ENCODE data around the gene CGNL1. TPM values are rescaled to one million over a fixed set of nuclear protein-coding genes. Genes with fewer than 3 reads are reported as not detected.
A peak's percentile ranks its signal among the peaks of the same experiment; 100 is the strongest.

CGNL1 gene
- total and polyA plus RNA-seq, 10 of the 15 experiments (the other 5 are each of a cell fraction or from before 2014, with no cell fraction given) = under 0.01 to 0.27 (median 0.04) TPM; not detected in 3

GRCh38 chr15:57541805-57542504 is 165.7 kb downstream of the CGNL1 start:
- ChIA-PET RAD21 (ENCODE audit: unreplicated experiment) (interaction anchor here (0.6 to 4.6 kb wide), 6 partner anchors 13 to 721 kb away, joined by 3 to 34 read pairs (median 4); no protein-coding TSS in a partner anchor), CTCF (interaction anchor here (0.6 to 7.0 kb wide), 21 partner anchors 8 to 395 kb away, joined by 3 to 101 read pairs (median 4); no protein-coding TSS in a partner anchor), POLR2A (no interaction called here), SMC1A (ENCODE audit: uncharacterized antibody, unreplicated experiment) (interaction anchor here (0.7 to 4.3 kb wide), 7 partner anchors 13 to 395 kb away, joined by 3 to 34 read pairs (median 4); no protein-coding TSS in a partner anchor)
- BruUV-seq (replicated peaks) = no TSS peak
- no peak overlapping the region for H2AFZ ChIP-seq (ENCODE audit: control insufficient read depth, low read depth, low read length)
- peaks cover 12% of the 10 kb centered on the region for H3K4me1 ChIP-seq (ENCODE audit: control insufficient read depth, insufficient read depth, low read length)
- intact Hi-C loops (cut with micrococcal nuclease; ENCODE audit: unreplicated experiment) (loop anchor here (1.0 to 5.0 kb wide), 2 partner anchors 202 to 395 kb away; no protein-coding TSS in a partner anchor), in situ Hi-C loops (cut with MboI) (loop anchor here (25.0 kb wide), 2 partner anchors 530 to 730 kb away; no protein-coding TSS in a partner anchor)
- DNase-seq (ENCODE audit: low read depth, low spot score) = no peak
- peak; percentile 49 for FAIRE-seq
- no peak overlapping the region for H3K27ac ChIP-seq (ENCODE audit: control insufficient read depth, insufficient read depth)
- no peak overlapping the region for H3K9ac ChIP-seq (ENCODE audit: control insufficient read depth, insufficient read depth, low read length)
- H3K36me3 ChIP-seq (ENCODE audit: control insufficient read depth in 2 of 2, insufficient read depth in 2 of 2, low read length in 1 of 2) = no peaks in the 10 kb centered on the region
- peaks cover 7% of the 10 kb centered on the region for H3K9me3 ChIP-seq (replicated peaks; ENCODE audit: control insufficient read depth, insufficient read depth, low read length)
- WGBS (ENCODE audit: insufficient coverage, insufficient replicate concordance, low lambda C conversion rate, missing lambda C conversion rate) = 35% methylated on average over 7 of the region's 7 CpGs
- no peak overlapping the region for H3K4me3 ChIP-seq
- no peaks in the 10 kb centered on the region for H4K20me1 ChIP-seq (ENCODE audit: control insufficient read depth, insufficient read depth)
- peak; percentile 63 for ATAC-seq
- H3K27me3 ChIP-seq (replicated peaks in 1 of 2; ENCODE audit: control insufficient read depth in 2 of 2, insufficient read depth in 2 of 2, low read length in 1 of 2) = peaks cover 0 to 1% of the 10 kb centered on the region in 2 experiments; a peak in 2 of 4 replicates
- H3K4me2 ChIP-seq (ENCODE audit: control insufficient read depth, insufficient read depth) = no peak overlapping the region
- H3K79me2 ChIP-seq (ENCODE audit: control insufficient read depth, insufficient read depth, low read length) = no peaks in the 10 kb centered on the region
- TF ChIP-seq CTCF (IDR thresholded peaks at IDR 0.05 in 2 of 3, conservative IDR thresholded peaks at IDR 0.05 in 1 of 3; ENCODE audit: control insufficient read depth in 2 of 3, extremely low read depth in 1 of 3, insufficient read depth in 1 of 3, low read depth in 3 of 3, low read length in 3 of 3) (peak; percentile 72 to 86 (median 83)), CBX5 (IDR thresholded peaks at IDR 0.05; ENCODE audit: low read depth) (no peak), RELA (IDR thresholded peaks at IDR 0.05; ENCODE audit: borderline replicate concordance, partially characterized antibody) (no peak), RCOR1 (conservative IDR thresholded peaks at IDR 0.05; ENCODE audit: low read depth, low read length) (no peak), CBX3 (IDR thresholded peaks at IDR 0.05; ENCODE audit: borderline replicate concordance, low read depth) (no peak), PAX8 (IDR thresholded peaks at IDR 0.05) (no peak), ZBTB11 (CRISPR knock-in tag; IDR thresholded peaks at IDR 0.05) (no peak), RAD21 (IDR thresholded peaks at IDR 0.05; ENCODE audit: insufficient read depth, low read depth, low read length) (peak; percentile 39), BHLHE40 (IDR thresholded peaks at IDR 0.05; ENCODE audit: borderline replicate concordance in 1 of 2, low read depth in 2 of 2, low read length in 1 of 2) (no peak), SMC3 (IDR thresholded peaks at IDR 0.05; ENCODE audit: borderline replicate concordance, low read length) (peak; percentile 54), LARP7 (IDR thresholded peaks at IDR 0.05) (no peak), ATF2 (IDR thresholded peaks at IDR 0.05; ENCODE audit: low read length) (no peak), NFYB (IDR thresholded peaks at IDR 0.05; ENCODE audit: insufficient read depth, low read depth, low read length) (no peak), PKNOX1 (IDR thresholded peaks at IDR 0.05) (no peak), SREBF2 (IDR thresholded peaks at IDR 0.05; ENCODE audit: low read length) (no peak)

Data from GM12878 (cell line).